ENCODE data around the gene CFAP43.

CFAP43 gene

GRCh38 chr10:104090611-104091010 lies 141.6 kb downstream of the CFAP43 start:
- DNase-seq (ENCODE audit: low read depth): no peak

- DNase-seq (ENCODE audit: low read depth): no peak
Observed at GRCh38 chr10:104089621-104090020, 142.5 kb downstream of the CFAP43 start.

GRCh38 chr10:104088239-104088638 lies 143.9 kb downstream of the CFAP43 start:
- DNase-seq (ENCODE audit: low read depth): no peak

- DNase-seq (ENCODE audit: low read depth): no peak
Observed at GRCh38 chr10:104085801-104086400, 146.3 kb downstream of the CFAP43 start, which contains the start of gene COL17A1. COL17A1 (minus strand) TSS chr10:104085880; CDS start chr10:104080673, 5,207 bp downstream.

DNA sequence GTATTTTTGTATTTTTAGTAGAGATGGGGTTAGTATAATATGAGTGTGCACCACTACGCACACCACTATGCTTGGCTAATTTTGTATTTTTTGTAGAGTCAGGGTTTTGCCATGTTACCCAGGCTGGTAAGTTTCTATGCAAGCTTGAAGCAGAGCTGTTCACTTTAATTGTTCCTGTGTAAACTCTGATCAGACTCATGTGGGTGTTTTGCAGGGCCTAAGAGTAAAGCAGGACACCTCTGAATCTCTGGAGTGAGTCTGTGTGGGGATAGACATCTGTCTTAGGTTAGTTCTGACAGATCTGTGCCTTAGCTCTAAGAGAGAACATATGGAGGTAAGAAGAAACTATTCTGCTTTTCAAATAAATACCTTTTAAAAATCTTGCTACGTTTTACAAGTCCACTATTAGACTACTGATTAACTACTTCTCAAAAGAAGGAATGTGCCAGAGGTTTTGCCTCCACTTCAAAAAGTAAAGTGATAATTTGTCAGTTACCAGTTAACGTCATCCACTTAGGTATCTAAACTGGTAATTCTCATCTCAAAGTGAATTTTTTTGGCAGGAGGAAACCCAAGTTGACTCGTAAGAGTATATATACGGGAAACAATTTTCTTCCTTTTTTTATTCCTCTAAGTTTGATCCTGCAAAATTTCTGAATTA lies 147.6 kb downstream of the CFAP43 start:
- DNase-seq (ENCODE audit: low read depth): no peak

DNA sequence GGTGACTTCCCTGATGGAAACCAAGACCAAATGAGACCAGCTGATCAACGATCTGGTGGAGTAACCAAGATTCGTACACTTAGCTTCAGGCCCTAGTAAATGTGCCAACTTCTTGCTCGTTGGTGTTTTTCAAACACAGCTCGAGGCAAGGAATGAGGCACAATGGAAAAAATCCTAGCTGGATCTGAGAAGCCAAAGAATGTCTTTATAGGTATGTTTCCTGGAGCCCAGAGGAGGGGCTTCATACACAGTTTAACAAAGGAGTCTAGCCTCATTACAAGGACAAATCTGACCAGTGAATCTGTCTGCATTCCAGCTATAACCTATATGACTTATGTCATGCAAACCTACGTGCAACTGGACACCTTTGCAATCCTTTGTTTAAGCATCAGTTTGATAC lies 150.2 kb downstream of the CFAP43 start:
- DNase-seq (ENCODE audit: low read depth): no peak

- DNase-seq (ENCODE audit: low read depth): no peak
Observed at GRCh38 chr10:104080762-104081161, 151.4 kb downstream of the CFAP43 start.

Data from stimulated activated CD8-positive, alpha-beta memory T cell treated with anti-CD3 and anti-CD28 coated beads, Interleukin-7, amount 100 ng/mL, for 24 hours (primary cell).